KBM-7 (cell line): ENCODE data around the gene SYT17.

Source experiments
- DNase-seq: peaks from one replicate; pipeline ENCODE4 v3.0.0-alpha.2; 2015
- in situ Hi-C: fragments of 300-500 bp; cut with MboI; formaldehyde crosslinking; loops from 2 replicates; pipeline ENCODE4 v1.14.3; 2020; ENCODE audit warnings: low sequenced_read_pairs, low pct_unique_long_range_greater_than_20kb, mixed read lengths

The SYT17 gene

DNA sequence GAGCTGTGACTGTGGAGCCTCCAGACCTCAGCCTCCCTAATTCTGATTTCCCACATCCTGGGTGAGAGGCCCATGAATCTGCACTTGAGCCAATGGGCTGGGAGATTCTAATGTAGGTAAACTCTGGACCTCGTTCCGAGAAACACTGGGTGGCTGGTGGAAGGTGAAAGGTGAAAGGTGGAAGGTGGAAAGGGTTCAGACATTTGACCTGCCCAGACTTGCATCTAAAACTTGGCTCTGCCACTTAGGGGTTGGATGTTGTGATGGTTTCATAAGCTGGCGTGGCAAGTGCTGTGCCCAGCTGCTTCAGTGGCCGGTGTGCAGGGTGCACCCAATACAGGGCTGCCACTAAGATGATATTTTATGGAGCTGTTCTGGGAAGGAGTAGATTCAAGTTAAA lies 24.8 kb downstream of the SYT17 start:
- no peak for DNase-seq
- in situ Hi-C loops: no loop called here

DNA sequence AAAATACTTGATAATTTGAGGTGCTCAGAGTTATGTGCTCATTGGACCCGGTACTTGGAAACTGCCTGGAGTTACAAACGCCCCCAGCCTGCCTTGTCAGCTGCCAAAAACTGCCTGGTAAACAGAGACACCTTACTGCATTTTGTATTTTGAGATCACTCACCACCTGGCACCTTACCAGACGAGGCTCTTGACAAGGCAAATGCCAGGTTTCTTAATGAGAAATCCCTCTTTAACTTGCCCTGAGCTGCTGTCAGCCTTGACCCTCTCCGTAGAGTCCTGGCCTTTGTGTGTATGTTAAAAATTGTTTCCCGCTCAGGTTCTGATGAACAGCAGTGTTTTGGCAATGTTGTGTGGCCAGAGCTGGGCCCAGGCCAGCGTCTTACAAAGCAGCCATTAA lies 28.8 kb downstream of the SYT17 start:
- no peak for DNase-seq
- in situ Hi-C loops: no loop called here

DNA sequence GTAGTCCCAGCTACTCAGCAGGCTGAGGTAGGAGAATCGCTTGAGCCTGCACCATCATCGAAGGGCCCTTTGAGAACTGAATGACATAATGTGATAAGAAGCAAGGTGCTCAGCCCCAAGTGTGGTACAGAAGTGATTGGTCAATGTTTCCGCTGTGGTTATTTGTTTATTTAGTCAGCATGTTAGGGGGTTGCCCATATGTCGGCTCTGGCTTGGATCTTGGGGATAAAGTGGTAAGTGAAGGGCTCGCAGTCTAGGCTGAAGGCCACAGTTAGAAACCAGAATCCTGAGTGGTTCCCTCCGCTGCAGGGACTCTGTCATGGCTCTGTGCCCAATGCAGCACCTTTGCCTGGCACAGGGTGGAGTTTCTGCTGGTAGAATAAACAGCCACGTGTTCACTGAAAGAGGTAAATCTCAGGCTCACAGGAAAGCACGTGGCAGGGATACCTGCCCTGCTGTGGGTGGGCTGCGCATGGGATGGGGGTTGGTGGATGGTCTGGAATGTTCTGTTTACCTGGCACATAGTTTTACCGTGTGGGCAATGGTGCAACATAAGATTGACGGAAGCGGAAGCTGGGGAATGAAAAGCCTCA lies 35.4 kb downstream of the SYT17 start:
- in situ Hi-C loops: no loop called here
- no peak for DNase-seq

DNA sequence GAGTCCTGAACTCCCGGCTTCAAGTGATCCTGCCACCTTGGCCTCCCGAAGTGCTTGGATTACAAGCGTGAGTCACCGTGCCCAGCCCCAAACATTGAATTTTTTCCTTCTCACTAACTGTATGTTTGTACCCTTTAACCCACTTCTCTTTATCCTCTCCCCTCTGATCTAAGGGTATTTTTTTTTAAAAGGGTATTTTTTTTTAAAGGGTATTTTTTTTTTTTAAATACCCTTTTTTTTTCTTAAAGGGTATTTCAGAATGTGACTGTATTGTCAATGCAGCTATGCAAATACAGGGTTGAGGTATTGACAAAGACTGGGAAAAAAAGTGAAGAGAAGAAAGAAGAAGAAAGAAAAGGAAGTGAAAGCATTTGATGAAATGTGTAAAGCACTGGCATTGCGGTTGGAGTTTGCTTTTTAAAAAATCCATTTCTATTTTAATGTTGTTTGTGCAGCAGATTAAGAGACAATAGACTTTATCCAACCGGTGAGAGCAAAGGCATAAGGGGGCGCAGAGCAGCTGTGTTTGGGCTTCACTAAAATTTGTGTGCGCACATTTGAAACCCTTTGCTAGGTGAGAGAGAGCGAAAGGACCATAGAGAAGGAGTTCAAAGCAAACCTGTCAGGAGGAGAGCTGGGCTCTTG lies 42.4 kb downstream of the SYT17 start:
- DNase-seq: no peak
- in situ Hi-C loops: no loop called here

DNA sequence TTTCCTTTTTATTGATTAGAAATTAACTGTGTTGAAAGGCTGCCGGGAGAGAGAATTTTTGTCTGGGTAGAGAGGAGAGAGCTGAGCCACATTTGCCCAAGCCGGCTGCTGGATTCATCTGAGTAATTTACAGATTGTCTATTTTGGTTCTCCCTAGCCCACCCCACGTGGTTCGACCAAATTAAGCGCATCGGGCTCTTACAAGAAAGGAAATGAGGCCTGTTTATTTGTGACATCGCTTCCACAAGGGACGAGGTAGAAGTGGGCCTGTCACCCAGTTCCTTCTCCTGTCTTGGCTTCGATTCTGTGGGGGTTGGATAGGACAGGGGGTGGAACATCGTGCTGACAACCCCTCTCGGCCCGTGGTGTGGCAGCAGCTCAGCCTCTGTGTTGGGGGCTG lies 42.9 kb downstream of the SYT17 start:
- in situ Hi-C loops: no loop called here
- DNase-seq: no peak

DNA sequence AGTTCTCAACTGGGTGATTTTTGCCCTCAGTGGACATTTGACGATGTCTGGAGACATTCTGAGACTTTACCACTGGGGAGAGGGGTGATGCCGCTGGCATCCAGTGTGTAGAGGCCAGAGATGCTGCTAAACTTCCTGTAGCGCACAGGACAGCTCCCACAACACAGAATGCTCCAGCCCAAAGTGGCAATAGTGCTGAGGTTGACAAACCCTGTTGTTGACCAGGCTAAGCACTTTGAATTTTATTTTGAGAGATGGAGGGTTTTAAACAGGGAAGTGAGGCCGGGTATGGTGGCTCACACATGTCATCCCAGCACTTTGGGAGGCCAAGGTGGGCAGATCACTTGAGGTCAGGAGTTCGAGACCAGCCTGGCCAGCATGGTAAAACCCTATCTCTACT lies 44.0 kb downstream of the SYT17 start:
- in situ Hi-C loops: no loop called here
- no peak for DNase-seq

DNA sequence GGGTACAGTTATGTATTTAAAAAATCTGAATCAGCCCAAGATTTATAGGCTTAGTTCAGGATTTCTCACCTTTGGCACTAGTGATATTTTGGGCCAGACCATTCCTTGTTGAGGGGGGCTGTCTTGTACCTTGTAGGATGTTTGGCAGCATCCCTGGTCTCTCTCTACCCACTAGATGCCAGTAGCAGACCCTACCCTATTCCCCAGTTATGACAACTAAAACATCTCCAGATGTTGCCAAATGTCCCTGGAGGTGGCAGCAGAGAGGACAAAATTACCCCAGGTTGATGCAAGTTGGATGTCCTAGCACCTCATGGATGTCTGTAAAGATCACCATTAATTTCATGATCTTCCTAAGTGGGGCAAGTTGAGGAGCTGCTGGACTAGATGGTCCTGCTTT lies 45.8 kb downstream of the SYT17 start:
- in situ Hi-C loops: no loop called here
- DNase-seq: no peak

DNA sequence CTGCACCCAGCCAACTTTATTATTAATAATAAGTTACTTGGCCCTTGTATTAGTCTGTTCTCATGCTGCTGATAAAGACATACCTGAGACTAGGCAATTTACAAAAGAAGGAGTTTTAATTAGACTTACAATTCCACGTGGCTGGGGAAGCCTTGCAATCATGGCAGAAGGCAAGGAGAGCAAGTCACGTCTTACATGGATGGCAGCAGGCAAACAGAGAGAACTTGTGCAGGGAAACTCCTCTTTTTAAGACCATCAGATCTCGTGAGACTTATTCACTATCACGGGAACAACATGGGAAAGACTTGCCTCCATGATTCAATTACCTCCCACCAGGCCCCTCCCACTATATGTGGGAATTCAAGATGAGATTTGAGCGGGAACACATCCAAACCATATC lies 47.7 kb downstream of the SYT17 start:
- in situ Hi-C loops: no loop called here
- DNase-seq: no peak

DNA sequence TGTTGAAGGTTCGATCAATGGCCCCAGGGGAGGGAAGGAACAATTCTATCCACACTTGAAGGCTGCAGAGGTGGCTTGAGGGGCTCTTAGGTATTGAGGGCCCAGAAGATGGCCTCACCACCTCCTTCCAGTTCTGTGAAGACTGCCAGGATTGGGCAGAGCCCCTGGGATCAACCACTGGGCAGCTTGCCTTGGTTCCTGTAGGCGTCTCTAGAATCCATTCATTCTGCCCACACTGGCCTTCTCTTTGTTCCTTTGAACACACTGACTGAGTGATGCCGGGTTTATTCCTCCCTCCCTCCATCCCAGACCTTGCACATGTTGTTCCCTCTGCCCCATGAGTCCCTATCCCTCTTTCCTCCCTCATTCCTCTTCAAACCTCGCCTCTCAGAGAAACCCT lies 50.5 kb downstream of the SYT17 start:
- in situ Hi-C loops: no loop called here
- DNase-seq: no peak

DNA sequence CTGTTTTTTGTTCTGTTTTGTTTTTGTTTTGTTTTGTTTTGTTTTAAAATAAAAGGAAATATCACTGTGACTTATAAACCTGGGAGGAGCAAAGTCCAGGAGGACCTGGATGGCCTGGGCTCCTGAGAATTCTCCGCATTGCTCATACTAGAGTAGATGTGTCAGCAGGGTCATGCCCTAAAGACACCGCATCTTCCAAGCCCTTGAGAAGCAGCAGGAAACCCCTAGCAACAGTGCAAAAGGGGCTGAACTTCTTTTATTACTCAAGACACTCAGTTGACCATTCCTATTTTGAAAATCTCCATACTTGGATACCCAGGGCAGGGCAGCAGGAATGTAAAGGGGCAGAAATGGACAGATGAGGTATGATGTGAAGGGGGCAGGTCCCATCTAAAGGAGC lies 51.8 kb downstream of the SYT17 start:
- no peak for DNase-seq
- in situ Hi-C loops: no loop called here

DNA sequence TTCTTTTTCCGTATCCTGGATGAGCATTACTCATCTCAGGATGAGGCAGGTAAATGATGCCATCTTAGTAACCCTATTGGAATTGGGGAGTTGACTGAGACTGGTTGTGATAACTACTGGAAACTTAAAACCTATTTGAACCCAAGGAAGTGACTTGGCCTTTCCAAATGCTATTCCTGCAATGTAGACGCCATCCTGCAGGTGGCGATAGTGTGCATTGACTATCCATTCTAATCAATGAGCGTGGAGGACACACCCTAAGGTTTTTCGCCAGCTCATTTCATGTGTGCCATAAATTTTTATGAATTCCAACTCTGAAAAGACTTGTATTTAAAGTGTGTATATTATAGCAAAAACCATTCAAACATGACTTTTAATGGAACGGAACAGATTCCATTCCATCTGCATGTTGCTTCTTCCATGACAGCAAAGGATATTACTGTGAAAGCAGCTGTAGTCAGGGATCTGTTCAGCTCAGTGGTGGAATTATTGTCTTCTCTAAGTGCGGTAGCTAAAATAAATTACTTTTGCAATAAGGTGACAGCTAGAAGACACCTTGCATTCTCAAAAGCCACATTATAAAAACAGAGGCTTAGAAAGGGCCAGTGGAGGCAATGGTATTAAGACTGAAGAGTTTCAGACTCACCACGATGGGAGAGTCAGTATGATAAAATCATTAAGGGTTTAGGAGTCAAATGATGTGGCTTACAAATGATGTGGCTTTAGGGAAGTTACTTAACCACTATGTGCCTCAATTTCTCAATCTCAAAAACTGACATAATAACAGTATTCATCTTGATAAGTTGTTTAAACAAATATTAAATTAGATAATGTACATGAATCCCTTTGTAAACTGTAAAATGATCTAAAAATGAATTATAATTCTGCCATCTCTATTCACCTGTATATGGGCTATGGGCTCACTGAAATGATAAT lies 55.5 kb downstream of the SYT17 start:
- in situ Hi-C loops: no loop called here
- DNase-seq: peak; percentile 48

DNA sequence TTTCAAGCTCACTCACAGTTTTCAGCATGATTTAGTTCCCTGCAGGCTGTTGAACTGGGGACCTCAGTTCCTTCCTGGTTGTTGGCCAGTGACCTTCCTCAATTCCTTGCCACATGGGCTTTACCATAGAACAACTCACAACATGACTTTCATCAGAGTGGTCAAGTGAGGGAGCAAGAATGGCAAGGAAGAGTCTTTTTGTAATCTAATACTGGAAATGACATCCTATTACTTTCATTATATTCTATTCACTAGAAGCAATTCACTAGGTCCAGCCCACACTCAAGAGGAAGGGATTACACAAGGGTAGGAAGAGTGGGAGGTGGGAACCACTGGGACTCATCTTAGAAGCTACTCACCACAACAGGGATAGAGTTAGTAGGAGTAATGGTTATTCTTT lies 57.6 kb downstream of the SYT17 start:
- no peak for DNase-seq
- in situ Hi-C loops: no loop called here

DNA sequence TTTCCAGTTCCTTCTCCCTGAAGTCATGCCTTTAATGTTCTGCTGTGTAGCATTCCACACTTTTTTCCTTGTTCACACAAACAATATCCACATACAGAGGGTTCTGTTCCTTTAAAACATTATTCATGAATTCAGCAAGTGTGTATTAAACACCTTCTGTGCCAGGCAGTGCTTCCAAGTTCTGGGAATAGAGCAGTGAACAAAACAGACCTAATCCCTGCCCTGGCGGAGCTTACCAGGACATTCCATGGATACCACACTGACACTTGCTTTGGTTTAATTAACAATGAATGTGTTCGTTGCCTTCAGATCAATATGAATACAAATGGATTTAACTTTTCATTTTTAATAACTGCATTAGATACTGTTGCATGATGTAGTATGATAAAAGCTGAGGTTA lies 59.6 kb downstream of the SYT17 start:
- no peak for DNase-seq
- in situ Hi-C loops: no loop called here

DNA sequence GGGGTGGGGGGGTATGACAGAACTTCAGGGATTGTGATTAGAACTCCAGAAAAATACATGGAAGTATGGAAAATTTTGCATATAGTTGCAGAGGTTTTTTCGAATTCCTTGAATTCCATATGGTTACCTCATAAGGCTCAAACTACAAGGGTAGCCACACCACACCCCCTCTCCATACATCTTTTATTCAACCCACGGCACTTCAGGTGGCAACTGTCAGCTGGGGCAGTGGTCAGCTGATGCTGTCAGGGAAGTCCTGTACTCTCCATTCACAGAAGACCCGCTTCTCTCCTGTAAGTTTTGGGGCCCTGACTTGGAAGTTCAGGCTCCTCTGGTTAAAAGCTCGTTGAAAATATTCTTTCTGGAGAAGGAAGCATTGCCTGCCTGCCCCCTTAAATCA lies 60.0 kb downstream of the SYT17 start:
- DNase-seq: no peak
- in situ Hi-C loops: no loop called here

DNA sequence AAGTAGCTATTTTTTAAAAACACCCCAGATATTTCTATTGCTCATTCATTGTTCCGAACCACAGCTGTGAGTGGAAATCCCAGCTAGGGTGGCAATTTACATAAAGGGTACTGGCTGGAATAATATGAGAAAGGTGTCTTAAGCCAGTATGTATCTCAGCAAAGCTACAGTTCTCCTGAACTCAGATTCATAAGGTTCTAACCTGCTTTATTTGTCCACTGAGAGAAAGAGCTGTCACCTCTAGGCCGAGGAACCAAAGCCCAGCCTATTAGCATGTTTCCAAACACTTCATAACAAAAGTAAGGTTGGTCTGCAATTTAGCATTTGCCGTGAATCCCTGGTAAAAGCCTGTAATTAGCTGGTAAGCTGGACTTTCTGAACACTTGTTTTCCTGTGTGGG lies 60.5 kb downstream of the SYT17 start:
- DNase-seq: no peak
- in situ Hi-C loops: no loop called here

DNA sequence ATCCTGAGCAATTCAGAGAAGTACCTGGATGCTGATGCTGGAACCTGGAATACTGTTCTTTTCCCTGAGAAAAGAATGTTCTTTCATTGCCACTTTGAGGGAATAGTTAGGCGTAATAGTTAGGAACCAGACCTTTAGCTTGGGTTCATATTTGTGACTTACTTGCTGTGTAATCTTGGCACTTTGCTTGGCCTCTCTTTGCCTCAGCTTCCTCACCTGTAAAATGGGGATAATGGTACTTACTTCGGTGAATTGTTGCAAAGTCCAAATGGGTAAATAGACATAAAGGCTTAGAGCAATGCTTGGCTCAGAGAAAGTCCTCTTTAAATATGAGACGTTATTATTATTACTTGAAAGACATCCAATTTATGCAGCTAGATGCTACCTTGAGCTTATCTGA lies 62.5 kb downstream of the SYT17 start:
- in situ Hi-C loops: no loop called here
- no peak for DNase-seq

DNA sequence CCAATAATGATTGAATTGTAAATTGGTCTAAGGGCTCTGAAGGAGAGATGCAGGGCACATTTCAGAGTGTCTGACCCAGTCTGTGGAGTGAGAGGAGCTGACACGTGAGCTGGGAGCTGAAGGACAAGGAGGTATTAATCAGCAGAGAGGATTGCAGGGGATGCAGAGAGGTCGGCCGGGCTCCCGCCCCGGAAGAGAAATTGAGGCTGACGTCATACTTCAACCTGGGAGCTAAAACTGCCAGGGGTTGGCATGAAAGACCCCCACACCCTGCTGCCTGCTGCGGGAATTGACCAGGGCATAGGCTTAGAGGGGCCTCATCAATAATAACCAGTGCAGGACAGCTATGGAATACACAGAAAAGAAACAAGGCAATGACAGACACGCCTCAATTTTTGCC lies 63.8 kb downstream of the SYT17 start:
- in situ Hi-C loops: no loop called here

DNA sequence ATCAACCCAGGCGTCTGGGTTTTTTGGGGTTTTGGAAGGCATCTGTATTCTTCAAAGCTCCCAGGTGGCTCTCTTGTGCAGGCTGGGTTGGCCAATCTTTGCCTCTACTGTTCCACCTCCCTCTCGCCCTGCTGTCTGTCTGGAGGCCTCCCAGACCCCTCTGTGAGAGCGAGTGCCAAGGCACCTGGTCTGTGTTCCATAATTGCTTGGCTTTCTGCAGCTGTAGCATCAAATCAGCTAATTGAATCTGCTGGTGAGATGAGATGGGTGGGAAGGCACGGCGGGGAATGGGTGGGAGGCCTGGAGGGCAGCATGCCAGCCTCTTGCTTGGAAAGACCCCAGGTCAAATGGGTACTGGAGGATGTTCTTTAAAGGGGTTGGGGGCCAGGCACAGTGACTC lies 64.9 kb downstream of the SYT17 start:
- DNase-seq: no peak
- in situ Hi-C loops: no loop called here

More for the DNA sequence above, 63.8 kb downstream of the SYT17 start:
- DNase-seq: no peak

DNA sequence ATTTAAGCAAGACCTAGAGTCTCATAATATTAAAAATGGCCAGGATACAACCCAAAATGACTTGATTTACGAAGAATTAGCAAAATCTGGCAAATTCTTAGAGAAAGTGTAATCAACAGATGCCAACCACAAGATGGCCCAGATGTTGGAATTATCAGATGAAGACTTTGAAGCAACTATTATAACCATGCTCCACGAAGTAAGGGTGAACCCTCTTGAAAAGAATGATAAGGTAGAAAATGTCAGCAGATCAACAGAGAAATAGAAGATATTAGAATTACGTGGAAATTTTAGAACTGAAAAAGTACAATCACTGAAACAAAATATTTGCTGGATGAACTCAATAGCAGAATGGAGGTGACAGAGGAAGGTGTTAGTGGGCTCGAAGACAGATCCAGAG lies 67.4 kb downstream of the SYT17 start:
- in situ Hi-C loops: no loop called here
- no peak for DNase-seq

DNA sequence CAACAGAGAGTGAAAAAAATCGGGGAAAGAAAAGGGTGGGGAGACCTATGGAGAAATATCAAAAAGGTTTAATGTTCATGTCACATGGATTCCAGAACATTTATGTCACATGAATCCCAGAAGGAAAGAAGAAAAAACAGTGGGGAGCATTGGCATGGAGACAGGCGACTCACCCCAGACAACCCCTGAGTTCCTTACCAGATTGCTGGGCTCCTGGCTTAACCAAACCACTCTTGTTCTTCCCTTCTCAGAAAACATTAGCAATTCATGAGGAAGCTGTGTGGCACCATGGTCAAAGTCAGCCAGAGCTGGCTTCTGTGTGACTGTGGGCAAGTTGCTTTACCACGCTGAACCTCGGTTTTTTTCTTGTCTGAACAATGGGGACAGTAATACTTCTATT lies 67.8 kb downstream of the SYT17 start:
- DNase-seq: no peak
- in situ Hi-C loops: no loop called here
